Measurements from ENCODE around the gene INS.
A peak's percentile ranks its signal among the peaks of the same experiment; 100 is the strongest.
"Not testable (repeated sequence)": the region's sequence is repeated elsewhere in the genome, so short reads cannot be mapped to it uniquely, and the experiment has no call there.

The INS gene

DNA sequence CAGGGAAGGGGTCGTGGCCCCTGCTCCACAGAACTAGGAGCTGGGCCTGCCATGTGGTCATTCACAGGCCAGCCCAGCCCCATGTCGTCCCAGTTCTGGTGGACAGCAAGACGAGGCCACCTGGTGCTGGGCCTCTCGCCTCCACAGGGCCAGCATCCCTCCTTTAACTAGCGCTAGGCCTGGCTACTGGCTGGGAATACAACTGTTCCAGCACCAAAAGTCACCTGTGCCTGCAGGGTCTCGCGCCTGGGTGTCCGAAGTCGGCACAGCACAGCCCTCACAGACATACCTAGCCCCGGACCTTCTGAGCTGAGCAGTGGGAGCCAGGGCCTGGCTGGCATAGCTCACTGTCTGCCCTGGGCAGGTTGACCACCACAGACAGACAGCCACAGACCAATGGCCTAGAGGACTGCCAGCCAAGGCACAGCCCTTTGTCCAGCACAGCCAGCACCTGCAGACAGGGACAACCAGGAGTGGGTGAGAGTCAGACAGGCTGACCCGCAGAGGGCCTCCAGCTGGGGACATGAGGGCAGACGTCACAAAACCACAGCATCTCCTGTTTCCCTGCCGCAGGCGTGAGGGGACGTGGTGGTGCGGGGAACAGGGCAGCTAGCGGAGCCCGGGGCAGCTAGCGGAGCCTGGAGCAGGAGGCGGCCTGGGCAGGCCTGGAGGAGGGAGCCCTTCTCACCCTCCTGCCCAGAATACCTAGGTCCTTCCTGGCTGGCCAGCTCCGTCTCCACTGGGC, 37.8 kb upstream of the INS start:
- no peak for DNase-seq

DNA sequence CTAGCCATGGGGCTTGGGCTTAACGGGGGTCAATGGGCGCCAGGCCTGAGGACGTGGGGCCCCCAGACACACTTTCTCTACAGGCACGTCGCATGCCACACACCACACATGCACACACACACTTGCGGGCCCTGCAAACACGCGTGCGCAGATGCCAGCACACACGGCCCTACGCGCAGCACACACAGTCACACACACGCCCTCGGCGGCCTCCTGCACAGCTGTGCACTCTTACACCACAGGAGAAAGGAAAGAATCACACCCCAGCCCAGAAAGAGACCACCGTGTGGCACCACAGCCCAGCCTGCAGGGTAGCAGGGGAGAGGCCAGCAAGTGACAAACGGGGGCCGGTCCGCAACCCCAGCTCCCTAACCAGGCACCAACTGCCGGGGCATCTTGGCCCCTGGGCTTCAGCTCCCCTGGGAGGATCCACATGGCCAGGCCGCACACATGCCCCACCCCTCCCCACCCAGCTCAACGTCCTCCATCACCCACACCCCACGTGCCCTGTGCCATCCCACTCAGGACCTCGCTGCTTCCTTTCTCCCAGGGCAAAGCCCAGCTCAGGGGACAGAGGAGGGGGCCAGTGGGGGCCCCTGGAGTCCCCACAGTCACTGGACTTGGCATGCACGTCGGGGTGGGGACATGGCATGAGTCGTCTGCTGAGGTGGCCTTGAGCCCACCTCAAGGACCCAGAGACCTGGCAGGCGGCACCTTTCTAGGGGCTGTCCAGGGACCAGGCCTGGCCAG, 36.9 kb upstream of the INS start:
- no peak for DNase-seq

GRCh38 chr11:2196970-2197770, 36.2 kb upstream of the INS start:
- DNase-seq = peak; percentile 57

DNA sequence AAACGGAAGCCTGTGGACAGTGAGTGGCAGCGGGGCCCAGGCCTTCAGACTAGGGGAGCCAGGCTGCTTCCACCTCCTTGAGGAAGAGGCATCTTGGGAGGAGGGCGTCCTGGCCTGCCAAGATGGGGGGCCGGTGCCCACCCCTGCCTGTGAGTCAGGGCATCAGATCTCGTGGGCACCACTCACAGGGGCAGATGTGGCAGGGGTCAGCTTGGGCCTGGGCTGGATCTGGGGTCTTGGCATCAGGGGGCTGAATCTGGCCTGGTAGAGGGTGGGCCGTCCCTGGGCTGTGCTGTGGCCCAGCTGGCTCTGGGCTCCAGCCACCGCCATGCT, 34.7 kb upstream of the INS start:
- no peak for DNase-seq

- DNase-seq = peak; percentile 38
Observed at GRCh38 chr11:2194877-2195755, 34.1 kb upstream of the INS start.

DNA sequence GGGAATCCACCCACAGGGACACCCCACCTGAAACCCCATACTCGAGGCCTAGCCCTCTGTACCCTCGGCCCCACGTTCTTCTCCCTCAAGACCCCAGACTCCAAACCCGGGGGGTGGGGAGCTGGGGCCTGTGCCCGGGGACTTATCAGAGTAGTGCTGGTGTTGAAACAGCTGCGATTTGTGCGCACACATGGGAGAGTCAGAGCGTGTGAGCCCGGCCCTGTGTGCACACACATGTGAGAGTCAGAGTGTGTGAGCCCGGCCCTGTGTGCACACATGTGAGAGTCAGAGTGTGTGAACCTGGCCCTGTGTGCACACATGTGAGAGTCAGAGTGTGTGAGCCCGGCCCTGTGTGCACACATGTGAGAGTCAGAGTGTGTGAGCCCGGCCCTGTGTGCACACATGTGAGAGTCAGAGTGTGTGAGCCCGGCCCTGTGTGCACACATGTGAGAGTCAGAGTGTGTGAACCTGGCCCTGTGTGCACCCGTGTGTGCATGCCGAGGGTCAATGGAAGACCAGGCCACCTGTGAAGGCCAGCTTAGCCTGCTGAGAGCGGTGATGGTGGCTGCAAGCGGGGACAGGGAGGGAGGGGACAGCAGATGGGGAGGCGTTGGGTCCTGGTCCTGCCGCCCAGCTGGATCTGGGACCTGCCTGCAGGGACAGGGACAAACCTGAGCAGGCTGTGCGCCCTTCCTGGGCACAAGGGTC, 33.0 kb upstream of the INS start:
- not testable (repeated sequence) for DNase-seq

- no peak for DNase-seq
Observed at GRCh38 chr11:2193099-2193887, 32.3 kb upstream of the INS start.

- DNase-seq = no peak
Observed at GRCh38 chr11:2192435-2192834, 31.4 kb upstream of the INS start.

DNA sequence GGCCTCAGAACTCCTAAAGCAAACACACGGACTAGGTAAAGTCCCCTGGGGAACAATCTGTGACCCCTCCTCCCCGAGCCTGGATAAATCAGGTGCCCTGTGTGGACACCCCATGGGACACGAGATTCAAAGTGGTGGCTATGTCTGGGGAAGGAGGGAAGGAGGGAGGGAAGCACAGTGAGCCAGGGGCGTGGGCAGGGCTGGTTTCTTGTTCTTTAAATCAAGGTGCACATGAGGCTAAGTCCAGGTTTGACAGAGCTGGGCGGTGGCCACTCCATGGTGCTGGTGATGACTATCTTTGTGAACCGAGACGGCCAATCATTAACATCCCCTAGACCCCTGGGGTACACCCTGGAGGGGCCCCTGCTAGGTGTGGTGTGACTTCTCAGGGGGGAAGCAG, 30.9 kb upstream of the INS start:
- DNase-seq = no peak

DNA sequence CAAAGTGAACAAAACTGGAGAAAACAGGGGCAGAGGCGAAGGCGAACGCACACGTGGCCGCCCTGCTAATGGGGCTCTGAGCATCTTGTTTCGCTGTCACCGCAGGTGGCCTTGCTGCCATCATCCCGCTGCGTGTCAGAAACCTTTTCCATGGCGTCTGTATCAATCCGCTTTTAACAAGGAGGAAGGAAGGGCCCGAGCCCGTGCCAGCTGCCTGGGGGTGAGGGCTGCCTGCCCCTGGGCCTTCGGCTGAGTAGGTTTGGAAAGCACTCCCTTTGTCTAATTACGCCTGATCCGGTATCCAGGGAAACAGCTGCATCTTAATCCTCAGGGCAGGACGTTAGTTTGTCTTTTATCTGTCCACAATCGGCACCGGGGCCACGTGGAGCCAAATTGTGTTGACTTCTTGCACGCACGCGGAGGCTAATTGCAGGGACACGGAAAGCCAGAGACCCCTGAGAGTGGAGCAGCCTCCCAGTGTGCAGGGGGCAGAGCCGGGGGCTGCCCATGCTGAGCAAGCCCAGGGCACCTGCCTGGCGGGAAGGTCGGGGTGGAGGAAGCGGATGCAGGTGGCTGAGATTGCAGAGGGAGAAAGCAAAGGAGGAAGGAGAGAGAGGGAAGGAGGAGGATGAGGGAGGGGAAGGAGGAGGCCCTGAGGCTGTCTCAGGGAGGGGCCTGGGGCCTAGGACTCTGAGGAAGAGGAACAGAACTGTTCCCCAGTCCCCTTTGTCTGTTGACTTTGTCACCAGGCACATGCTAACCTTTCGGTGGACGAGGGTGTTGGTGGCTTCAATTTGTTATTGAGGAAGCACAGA, 29.9 kb upstream of the INS start:
- no peak for DNase-seq

- DNase-seq = no peak
Observed at GRCh38 chr11:2189938-2190656, 29.1 kb upstream of the INS start.

DNA sequence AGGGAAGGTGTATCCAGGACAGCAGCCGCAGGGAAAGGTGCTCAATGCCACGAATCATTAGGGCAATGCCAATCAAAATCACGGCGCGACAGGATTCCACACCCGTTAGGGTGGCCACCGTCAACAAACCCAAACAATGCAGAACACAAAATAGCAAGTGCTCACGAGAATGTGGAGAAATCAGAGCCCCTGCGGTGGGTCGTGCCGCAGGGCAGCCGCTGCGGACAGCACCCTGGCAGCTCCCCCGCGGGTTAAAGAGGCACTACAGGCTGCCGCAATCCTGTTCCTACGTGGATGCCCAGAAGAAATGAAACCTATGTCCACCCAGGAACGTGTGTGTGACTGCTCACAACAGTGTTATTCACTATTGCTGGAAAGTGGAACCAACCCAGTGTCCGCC, 27.7 kb upstream of the INS start:
- no peak for DNase-seq

DNA sequence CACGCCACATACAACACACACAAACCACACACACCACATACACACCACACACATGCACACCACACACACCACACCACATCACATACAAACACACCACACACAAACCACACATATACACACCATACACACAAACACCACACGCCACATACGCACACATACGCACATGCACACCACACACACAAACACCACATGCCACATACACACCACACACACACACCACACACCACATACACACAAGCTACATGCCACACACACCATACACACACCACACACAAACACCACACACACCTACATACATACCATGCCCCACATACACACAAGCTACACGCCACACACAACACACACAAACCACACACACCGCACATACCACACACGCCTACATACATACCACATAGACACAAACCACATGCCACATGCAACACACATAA, 26.3 kb upstream of the INS start:
- DNase-seq = no peak

GRCh38 chr11:2186669-2187279, 25.8 kb upstream of the INS start:
- peak; percentile 30 for DNase-seq

- DNase-seq = no peak
Observed at GRCh38 chr11:2185324-2186085, 24.5 kb upstream of the INS start.

- DNase-seq = no peak
Observed at GRCh38 chr11:2182692-2183474, 21.9 kb upstream of the INS start.

- DNase-seq = no peak
Observed at GRCh38 chr11:2182075-2182474, 21.1 kb upstream of the INS start.
